ENCODE data around the gene AGFG2.
A peak's percentile ranks its signal among the peaks of the same experiment; 100 is the strongest.
"Not testable (repeated sequence)": the region's sequence is repeated elsewhere in the genome, so short reads cannot be mapped to it uniquely, and the experiment has no call there.

The AGFG2 gene

DNA sequence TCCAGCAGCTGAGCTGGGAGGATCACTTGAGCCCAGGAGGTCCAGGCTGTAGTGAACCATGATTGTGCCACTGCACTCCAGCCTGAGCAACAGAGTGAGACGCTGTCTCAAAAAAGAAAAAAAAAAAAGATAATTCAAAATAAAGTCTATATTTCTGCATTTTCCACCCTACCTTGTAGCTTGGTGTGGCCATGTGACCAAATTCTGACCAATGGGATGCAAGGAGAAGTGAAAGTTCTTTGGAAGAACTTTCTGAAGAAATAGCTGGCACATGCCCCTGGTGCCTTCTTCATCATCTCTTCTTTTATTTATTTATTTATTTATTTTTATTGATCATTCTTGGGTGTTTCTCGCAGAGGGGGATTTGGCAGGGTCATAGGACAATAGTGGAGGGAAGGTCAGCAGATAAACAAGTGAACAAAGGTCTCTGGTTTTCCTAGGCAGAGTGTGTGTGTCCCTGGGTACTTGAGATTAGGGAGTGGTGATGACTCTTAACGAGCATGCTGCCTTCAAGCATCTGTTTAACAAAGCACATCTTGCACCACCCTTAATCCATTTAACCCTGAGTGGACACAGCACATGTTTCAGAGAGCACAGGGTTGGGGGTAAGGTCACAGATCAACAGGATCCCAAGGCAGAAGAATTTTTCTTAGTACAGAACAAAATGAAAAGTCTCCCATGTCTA, 17.0 kb upstream of the AGFG2 start:
- not testable (repeated sequence) for DNase-seq

DNA sequence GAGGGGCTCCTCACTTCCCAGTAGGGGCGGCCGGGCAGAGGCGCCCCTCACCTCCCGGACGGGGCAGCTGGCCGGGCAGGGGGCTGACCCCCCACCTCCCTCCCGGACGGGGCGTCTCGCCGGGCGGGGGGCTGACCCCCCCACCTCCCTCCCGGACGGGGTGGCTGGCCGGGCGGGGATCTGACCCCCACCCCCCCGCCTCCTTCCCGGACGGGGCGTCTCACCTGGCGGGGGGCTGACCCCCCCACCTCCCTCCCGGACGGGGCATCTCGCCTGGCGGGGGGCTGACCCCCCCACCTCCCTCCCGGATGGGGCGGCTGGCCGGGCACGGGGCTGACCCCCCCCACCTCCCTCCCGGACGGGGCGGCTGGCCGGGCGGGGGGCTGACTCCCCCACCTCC, 15.8 kb upstream of the AGFG2 start:
- not testable (repeated sequence) for DNase-seq

DNA sequence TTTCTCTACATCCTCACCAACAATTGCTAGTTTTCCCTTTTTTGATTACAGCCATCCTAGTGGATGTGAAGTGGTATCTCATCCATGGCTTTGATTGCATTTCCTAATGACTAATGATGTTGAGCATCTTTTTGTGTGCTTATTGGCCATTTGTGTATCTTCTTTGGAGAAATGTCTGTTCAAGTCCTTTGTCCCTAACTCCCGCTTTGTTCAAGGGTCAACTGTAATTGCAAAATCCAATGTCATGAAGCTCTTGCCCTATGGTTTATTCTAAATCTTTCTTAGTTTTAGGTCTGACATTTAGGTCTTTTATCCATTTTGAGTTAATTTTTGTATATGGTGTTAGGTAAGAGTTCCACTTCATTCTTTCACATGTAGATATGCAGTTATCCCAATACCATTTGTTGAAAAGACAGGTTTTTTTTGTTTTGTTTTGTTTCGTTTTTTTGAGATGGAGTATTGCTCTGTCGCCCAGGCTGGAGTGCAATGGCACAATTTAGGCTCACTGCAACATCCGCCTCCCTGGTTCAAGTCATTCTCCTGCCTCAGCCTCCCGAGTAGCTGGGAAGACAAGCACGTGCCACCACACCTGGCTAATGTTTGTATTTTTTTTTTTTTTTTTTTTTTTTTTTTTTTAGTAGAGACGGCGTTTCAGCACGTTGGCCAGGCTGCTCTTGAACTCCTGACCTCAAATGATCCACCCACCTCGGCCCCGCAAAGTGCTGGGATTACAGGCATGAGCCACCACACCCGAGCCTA, 10.7 kb upstream of the AGFG2 start:
- not testable (repeated sequence) for DNase-seq

DNA sequence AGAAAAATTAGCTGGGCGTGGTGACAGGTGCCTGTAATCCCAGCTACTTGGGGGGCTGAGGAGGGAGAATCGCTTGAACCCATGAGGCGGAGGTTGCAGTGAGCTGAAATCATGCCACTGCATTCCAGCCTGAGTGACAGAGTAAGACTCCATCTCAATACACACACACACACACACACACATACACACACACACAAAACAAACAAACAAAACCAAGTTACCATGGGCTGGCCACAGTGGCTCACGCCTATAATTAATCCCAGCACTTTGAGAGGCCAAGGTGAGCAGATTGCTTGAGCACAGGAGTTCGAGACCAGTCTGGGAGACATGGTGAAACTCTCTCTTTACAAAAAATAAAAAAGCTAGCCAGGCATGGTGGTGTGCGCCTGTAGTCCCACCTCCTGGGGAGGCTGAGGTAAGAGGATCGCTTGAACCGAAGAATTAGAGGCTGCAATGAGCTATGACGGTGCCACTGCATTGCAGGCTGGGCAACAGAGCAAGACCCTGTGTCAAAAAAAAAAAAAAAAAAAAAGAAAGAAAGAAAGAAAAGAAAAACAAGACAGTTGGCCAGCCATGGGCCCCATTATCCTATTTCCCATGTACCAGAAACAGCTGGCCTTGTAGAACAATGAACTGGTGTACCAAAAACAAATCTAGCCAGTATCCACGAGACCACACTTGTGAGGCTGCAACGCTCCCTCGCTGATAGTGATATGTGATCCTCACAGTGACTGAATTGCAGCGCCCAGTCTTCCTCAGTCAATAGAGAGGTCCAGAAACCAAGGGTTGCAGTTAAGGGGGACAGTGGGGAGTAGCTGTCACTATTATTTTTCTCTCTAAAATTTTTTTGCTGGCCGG, 6.6 kb upstream of the AGFG2 start:
- DNase-seq = no peak

DNA sequence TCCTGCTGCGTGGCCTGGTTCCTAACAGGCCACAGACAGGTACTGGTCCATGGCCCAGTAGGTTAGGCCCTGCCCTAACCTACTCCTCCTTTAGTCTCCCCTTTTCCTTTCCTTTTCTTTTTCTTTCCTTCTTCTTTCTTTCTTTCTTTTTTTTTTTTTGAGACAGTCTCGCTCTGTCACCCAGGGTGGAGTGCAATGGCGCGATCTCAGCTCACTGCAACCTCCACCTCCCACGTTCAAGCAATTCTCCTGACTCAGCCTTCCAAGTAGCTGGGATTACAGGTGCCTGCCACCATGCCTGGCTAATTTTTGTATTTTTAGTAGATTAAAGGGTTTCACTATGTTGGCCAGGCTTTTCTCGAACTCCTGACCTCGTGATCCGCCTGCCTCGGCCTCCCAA, 3.0 kb upstream of the AGFG2 start:
- not testable (repeated sequence) for DNase-seq

DNA sequence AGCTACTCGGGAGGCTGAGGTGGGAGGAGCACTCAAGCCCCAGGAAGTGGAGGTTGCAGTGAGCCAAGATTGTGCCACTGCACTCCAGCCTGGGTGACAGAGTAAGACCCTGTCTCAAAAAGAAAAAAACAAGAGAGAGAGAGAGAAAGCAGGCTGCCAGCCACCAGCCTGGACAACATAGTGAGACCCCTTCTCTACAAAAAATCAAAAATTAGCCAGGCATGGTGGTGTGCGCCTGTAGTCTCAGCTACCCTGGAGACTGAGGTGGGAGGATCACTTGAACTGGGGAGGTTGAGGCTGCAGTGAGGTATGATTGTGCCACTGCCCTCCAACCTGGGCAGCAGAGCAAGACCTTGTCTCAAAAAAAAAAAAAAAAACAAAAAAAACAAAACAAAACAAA, 2.3 kb upstream of the AGFG2 start:
- DNase-seq = not testable (repeated sequence)

DNA sequence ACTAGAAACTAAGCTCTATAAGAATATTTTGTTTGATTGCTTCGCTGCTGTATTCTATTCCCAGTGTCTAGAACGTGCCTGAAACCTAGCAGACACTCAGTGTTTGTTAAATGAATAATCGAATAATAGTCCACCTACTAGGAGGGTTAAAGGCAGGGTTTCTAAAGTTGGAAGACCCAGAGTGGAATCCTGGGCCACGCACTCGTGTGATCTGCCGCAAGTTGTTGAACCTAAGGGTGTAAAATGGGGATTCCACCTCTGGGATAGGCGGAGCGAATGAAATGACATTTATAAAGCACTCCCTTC, 702 bp upstream of the AGFG2 start:
- DNase-seq = no peak

DNA sequence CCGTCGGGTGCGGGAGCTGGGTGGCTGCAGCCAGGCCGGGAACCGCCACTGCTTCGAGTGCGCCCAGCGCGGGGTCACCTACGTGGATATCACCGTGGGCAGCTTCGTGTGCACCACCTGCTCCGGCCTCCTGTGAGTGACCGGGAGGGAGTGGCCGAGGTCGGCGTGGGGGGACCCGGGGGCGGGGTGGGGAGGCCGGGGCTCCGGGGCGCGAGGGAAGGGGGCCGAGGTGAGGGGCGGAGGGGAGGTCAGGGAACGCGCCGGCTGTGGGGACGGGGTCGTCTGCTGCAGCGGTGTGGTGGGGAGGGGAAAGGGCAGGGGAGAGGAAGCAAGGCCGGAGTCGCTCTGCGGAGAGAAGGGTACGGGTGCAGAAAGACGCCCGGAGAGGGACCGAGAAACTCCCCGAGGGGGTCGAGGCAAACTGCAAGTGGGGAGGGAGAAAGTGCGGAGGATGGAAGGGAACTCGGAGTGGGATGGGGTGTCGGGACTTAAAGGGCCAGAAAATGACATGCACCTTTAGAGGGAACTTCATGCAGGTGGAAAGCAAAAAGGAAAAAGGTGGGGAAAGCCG, 518 bp downstream of the AGFG2 start:
- peak; percentile 42 for DNase-seq

DNA sequence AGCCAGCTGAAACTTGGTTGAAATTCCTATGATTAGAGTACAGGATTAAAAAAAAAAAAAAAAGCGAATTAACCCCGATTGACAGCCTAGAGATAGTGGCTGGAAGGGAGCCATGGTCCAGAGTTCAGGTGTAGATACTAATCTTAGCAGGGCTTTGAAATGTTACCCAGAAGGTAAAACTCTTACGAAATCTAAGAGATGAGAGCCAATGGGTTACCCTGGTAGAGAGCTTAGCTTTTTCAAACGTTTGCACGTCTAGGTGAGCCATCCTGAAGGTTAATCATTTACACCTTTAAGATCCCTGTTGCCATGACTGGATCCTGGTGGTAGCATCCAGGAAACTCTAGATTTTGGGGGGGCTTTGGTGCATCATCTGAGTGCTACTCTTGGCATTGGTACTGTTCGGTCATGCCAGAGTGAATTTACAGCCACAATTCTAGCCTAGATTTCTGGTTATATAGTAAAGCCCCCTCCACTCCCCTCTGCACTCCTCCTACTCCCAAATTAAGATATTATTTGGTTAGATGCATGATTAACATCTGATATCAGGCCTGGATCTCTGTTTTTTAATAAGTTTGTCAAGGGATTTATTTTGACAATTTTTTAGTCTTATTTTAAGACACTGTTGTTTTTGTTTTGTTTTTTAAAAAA, 1.2 kb downstream of the AGFG2 start:
- no peak for DNase-seq

DNA sequence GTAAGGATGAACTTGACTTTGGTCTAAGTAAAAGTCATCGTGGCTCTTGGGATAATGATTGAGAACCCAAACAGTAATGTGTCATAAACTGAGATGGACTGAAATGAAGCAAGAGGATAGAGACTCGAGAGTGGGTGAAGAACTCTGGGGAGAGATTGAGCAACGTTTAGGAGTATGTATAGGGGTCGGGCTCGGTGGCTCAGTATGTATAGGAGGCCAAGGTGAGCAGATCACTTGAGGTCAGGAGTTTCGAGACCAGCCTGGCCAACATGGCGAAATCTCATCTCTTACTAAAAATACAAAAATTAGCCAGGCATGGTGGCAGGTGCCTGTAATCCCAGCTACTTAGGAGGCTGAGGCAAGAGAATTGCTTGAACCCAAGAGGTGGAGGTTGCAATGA, 2.3 kb downstream of the AGFG2 start:
- not testable (repeated sequence) for DNase-seq

DNA sequence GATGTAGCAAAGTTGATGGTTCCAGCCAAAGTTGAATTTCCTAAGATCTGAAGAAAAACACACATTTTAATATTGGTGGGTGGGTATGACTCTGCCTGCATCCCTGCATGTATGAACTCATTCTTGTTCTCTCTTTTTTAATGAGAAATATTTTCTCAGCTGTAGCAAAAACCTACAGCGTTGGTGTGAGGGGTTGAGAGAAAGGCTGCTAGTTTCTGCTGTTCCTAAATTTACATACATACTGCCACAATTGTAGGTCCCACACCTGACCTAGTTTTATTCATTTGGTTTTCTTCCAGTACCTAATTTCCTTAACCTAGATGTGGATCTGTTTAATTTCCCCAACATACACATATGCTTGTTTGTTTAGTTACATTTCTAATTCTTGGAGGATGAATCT, 4.6 kb downstream of the AGFG2 start:
- DNase-seq = no peak

DNA sequence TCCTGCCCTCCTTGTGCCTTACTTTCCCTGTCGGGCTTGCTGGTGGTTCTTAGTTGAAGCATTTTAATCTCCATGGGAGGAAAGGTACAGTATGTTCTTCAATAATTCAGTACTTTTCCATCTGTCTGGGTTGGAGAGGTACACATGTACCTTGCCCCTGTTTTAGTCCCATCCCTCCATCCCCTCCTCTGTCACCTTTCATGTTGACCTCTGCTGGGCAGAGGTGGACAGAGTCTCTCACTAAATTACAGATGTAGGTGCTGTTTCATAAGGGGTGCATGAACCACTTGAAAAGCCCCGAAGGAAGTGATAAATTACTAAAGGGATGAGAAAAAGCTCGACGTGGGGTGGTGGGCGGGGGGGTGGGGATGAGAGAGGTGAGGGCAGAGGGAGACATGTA, 5.4 kb downstream of the AGFG2 start:
- no peak for DNase-seq

DNA sequence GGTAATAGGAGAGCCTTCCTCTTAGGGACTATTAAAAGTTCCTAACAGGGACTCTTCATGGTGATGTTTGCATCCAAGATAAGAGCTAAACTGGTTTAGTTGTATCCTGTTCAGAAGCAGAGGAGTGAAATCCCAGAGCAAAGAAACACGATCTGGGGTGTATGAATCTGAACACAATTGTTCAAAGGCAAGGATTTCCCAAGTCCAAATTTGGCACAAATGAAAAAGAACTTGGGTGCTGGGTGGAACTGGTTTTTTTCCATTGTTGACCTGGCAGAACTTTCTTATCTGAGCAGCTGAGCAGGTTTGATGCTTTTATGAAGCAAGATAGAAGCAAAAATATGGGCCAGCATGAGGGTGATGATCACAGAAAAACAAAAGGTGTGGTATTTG, 6.0 kb downstream of the AGFG2 start:
- DNase-seq = no peak

DNA sequence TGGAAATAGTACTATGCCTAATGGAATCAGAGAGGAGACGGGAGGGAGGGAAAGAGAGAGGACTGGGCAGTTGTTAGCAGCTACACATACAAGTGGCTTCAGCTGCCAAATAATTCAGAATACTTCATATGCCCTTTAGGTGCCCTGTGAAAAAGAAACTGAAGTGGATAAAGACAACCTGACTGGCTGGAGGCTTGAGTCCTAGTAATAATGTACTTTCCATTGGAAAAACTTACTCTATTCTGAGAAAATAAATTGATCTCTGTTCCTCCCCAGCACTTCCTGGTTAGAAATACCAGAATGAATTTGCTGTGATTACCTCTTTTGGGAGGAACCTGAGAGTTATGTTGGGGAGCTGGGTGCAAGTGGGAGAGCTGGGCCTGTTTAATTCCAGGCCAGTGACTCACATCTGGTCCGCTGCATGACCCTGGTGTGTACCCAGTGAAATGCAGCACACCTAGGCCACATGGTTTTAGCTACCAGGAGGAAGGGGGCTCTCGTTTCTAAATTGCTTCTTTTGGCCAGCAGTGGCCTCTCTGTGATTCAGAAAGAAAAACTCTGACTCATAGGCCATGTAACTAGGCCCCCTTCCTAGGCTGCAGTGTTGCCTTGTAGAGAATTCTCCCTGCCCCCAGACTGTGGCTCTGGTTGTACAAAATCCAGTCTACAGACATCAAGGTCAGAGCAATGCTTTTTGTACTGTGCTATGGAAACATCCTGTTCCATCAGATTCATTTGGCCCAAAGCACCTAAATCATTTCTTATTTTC, 6.5 kb downstream of the AGFG2 start:
- DNase-seq = peak; percentile 74

DNA sequence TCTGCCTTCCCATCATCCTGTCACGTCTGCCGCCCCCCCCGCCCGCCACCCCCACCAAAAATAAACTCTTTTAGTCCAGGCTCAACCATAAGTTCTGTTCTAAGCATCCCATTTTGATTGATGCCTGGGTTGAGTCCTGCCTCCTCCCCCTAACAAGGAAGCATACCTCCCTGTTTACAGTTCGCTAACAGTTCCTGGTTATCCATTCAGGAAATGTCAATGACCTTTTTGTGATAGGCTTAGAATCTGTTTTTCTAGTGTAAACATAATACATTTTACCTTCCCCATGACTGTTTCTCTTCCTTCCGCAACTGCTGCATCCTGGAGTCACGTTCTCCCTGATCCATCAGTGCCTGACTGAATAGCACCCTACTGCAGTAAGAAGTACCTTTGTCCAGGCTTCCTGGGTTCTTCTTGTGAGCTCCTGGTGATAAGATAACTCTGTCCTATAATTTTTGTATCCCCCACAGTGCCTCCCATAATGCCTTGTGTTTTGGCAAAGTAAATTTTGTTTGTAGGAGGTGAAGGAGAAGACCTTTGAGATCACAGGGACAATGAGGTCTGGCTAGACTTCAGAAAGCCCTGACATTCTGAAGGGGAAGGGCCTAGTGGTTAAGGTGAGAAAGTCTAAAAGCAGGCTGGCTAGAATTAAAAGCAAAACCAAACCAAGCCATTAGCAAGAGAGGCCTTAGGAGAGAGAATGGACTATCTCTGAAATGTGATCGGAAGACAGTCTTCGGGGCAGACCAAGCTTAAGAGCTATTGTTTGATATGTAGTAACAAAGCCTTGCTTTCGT, 7.3 kb downstream of the AGFG2 start:
- DNase-seq = peak; percentile 87

DNA sequence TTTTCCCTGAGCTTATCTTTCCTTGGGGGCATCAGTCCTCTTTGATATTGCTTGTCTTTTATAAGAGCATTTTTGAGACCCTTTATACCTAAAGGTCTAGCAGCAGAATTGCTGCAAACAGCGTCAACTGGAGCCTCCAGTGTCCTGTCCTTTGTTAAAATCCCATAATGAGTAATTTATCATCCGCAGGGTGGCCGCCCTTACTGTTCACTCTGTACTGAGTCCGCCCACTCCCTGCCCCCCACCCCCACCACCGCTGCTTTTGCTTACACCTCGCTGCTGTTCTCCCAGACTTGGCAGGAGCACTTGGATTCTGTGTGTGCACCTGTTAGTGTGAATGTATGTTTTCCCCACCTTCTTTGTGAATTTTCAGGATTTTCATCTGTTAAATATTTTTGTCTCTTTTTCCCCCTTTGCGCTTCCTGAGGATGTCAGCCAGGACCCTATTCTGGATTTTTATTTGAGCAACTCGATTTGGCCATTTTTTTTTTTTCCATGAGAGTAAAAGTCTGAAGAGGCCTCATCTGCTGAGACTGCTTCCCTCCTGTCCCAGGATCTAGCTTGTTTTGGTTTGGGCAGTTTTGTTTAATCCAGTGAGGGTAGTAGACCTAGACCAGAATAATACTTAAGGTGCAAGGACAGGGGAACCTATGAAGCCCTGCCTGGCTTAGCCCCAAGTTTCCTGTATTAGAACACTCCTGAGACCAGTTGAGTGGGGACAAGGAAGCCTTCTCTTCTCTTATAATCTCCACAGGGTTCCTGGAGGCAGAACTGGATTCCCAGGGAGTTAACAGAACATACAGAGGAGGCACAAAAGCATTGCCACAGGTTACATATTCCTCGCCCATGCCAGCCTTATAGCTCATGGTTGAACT, 8.2 kb downstream of the AGFG2 start:
- peak; percentile 89 for DNase-seq

DNA sequence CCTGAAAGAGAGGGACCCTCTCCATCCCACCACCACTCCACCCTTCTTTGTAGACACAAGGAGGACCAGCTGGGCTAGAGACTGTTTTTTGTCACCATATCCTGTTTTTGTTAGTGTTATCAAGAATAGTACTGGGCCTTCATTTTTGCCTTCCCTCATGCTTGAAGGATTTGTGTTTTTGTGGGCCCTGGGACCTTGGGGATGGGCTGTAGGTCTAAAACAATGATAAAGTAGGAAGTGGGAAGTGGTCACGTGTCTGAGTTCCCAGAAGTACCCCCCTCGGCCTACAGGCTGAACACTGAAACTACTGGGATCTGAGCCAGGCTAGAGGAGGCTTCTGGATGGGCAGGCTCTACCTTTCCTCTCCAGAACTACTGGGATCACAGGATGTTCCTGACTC, 8.9 kb downstream of the AGFG2 start:
- peak; percentile 55 for DNase-seq

DNA sequence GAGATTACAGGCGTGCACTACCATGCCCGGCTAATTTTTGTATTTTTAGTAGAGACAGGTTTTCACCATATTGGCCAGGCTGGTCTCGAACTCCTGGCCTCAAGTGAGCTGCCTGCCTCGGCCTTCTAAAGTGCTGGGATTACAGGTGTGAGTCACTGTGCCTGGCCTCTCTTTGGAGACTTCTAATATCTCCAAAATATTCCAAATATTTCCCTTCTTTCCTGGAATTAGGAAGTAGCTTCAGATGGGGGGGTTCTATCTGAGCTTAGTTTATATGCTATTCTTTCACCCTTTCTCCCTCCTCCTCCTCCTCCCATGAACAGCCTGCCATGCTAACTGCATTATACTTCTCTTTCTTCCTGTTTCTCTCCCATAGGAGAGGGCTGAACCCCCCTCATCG, 9.4 kb downstream of the AGFG2 start:
- not testable (repeated sequence) for DNase-seq

DNA sequence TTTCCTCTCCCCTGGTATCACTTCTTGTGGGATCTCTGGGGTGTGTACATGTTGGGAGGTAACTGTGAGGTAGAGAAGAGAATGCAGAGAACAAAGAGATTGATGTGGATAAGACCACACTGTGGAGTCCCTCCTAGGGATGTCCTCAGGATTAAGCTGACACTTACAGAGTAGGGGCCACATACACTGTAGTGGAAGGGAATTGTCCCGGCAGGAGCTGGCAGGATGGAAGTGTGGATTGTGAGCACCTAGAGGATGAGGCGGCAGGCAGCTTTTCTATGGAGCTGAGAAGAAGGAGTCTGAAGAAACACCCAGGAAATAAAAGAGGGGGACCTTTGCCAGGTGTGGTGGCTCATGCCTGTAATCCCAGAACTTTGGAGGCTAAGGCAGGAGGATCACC, 13.5 kb downstream of the AGFG2 start:
- no peak for DNase-seq

DNA sequence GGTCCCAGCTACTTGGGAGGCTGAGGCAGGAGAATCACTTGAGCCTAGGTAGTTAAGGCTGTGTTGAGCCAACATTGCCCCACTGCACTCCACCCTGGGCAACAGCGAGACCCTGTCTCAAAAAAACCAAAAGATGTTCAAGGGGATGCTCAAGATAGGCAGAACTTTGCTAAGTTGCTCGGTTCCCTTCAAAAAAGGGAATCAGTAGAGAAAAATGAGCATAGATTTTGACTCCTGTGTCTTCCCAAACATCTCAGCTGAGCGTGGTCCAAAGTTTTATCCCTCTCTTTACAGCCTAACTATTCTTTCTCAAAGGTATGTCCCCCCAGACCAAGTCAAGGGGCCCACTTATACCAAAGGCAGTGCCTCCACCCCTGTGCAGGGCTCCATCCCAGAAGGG, 14.0 kb downstream of the AGFG2 start:
- no peak for DNase-seq
